NCI-H510A (cell line): ENCODE data around the gene CAPZA2.
"Not testable (repeated sequence)": the region's sequence is repeated elsewhere in the genome, so short reads cannot be mapped to it uniquely, and the experiment has no call there.

Experiments
- DNase-seq: peaks from one replicate; lab custom pipeline; 2025; lab: John Stamatoyannopoulos, UW

Gene CAPZA2

DNA sequence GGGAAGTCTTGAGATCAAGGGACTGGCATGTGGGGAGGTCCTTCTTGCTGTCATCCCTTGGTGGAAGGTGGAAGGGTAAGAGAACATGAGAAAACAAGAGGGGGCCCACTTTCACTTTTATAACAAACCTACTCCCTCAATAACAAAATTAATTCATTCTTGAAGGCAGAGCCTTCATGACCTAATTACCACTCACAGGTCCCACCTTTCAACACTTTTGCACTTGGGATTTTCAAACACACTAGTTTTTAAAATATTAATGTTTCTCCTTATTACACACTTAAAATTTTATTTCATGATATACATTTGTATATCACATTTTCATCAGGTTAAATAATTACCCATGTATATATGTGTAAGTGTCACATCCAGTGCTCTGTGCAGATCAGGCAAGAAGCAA, 93.0 kb downstream of the CAPZA2 start:
- no peak for DNase-seq

DNA sequence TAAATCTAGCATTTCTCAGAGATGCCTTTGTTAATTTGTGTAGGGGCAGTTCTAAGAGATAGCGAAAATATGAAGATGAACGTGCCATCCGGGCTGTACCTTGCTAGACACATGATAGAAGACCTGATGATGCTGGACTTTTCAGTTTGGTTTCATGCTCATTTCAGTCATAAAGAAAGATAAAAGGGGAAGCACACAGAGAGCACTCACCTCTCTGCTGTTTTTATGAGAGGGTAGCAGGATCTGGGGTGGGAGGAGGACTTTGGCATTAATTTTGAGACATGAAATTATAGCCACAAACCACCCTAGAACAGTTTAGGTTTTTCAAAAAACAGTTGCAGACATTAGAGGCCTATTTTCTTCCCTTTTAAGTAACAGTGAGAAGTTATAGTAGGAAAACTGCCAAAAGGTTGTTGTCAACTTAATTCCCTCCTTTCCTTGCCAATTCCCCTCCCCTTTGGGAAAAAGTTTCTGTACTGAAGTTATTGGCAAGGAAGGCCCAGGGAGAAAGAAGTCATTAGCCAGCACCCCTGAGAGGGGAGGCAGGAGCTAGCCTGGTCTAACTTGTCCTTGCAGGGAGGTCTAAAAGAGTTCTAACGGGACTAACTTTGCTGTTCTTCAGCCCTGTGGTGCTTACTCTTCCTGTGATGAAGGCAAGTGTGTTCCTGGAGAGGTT, 93.6 kb downstream of the CAPZA2 start:
- no peak for DNase-seq

DNA sequence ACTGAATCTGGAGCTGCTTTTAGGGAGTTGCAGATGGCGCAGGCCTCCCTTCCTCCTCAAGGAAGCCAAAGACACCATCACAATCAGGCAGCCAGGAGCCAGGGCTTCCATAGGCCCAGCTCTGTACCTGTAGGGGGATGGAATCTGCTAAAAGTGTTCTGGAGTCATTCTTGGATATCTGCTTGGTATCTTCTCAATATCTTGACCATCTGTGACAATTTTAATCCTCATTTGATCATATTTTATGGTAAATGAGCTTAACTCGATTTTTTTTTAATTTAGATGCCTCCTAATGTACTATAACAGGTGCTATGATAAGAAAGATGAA, 94.1 kb downstream of the CAPZA2 start:
- no peak for DNase-seq

DNA sequence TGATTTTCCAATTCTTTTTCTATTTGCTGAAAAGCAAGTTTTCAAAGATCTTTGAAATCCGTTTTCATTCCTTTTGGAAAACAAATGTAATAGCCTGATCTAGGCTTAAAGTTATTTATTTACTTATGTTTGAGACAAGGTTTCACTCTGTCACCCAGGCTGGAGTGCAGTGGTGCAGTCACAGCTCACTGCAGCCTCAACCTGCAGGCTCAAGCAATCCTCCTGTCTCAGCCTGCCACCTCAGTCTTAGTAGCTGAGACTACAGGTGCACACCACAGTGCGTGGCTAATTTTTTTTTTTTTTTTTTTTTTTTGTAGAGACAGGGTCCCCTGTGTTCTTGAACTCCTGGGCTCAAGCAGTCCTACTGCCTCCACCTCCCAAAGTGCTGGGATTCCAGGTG, 95.5 kb downstream of the CAPZA2 start:
- no peak for DNase-seq

DNA sequence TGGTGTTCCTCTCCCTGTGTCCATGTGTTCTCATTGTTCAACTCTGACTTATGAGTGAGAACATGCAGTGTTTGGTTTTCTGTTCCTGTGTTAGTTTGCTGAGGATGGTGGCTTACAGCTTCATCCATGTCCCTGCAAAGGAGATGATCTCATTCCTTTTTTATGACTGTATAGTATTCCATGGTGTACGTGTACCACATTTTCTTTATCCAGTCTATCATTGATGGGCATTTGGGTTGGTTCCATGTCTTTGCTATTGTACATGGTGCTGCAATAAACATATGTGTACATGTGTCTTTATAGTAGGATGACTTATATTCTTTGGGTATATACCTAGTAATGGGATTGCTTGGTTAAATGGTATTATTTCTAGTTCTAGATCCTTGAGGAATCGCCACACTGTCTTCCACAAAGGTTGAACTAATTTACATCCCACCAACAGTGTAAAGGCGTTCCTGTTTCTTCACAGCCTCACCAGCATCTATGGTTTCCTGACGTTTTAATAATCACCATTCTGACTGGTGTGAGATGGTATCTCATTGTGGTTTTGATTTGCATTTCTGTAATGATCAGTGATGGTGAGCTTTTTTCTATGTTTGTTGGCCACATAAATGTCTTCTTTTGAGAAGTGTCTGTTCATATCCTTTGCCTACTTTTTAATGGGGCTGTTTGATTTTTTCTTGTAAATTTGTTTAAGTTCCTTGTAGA, 99.7 kb downstream of the CAPZA2 start:
- not testable (repeated sequence) for DNase-seq

DNA sequence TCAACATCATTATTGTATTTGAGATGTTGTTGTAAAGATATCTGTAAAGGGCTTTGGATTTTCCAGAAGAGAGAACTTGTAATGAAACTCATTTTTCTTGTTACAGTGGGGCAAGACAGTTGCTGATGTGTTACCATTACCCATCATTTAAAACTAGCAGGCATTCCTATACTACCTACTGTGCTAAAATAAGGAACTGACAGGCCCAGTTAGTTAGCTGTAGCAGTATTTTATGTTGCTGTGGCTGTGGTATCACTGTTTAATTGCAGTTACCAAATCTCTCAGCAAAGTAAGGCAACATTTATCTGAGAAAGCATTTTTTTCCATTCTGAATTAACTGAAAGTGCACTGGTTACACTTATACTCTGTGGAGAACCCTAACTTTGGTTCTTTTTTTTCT, 100.8 kb downstream of the CAPZA2 start:
- DNase-seq, result no peak

DNA sequence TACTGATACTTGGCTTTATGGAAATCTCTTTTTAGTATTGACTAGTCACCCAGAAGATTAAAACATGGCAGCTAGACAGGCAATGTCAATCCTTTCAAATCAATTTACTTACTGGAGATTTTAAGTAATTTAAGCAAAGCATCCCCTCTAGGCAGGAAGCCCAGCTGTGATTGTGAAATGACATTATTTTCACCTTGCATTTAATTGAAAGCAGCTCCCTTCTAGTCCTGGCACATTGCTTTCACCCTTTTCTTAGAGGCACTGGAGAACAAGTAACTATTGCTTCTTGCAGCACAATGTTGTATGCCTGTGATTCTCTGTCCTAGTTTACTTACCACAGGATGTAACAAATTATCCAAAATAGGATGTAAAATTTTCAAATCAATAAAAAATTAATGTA, 104.2 kb downstream of the CAPZA2 start:
- no peak for DNase-seq

DNA sequence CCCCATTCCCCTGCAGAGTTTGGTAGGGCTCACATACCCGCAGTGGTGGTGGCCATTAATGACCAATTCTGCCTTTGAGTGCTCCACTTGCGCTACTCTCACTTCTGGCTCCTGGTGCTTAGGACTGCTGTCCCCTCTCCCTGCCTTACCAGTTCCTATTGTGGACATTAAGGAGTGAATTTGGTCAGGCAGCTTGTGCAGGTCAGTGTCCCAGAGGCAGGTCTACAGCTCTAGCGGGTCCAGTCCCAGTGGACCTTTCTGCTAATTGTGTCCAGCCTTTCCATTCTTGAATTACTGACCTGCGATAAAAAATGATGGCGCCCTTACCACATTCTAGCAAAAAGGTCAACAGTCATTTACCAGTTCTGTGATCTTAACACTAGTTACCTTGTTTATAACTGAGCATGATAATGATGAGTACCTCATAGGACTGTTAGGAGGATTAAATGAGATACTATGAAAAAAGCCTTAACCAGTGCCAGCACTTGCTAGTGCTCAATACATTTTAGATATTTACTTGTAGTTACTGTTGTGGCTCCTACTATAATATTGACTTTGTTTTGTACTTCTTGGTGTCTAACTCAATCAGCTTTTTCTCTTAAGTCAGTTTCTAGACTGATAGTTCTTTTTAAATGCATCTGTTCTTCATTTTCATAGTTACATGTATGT, 105.0 kb downstream of the CAPZA2 start:
- no peak for DNase-seq

DNA sequence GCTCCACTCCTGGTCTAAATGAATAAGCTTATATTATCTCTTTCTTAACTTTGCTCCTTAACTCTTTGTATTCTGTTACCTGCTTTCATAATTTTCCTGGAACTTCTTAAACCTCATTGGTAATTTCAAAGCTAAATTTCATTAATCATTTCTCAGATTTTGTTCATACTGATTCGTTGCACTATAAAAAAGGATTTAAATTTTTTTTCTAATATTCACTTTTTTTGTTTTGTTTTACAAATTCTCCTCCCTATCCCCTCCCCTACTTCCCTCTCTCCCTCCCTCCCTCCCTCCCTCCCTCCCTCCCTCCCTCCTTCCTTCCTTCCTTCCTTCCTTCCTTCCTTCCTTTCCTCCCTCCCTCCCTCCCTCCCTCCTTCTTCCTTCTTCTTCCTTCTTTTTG, 105.6 kb downstream of the CAPZA2 start:
- DNase-seq, result no peak

DNA sequence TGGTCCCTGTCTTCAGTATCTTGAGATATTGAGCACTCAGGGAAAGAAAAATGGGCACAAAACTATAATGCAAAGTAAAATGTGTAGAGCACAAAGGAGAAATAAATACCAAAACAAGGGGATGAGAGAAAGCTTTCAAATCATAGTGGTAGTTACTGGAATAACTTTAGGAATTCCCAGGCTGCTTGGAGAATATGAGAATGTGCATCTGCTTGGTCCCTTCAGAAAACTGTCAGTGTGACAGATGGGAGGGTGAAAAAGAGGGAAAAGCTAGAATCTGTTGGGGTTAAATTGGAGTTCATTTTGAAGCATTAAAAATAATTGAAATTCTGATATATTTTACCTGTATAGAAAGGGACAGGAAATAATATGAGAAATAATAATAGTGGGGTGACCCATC, 106.2 kb downstream of the CAPZA2 start:
- no peak for DNase-seq

DNA sequence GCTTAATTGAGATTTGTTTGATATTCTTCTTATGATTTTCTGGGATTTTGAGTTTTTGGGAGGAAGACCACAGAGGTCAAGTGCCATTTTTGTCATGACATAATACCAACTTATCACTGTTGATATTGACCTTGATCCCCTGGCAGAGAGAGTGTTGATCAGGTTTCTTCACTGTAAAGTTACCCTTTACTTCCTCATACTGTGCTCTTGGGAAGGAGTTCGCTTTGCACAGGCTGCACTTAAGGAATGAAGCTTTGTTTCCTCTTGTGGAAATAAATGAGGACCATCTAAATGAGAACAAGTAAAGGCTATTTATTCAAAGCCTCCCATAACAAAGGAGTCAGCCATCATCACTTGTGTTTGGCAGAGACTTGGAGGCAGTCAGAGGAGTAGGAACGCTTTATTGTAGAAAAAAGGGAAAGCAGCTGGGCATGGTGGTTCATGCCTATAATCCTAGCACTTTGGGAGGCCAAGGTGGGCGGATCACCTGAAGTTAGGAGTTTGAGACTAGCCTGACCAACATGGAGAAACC, 107.0 kb downstream of the CAPZA2 start:
- no peak for DNase-seq

DNA sequence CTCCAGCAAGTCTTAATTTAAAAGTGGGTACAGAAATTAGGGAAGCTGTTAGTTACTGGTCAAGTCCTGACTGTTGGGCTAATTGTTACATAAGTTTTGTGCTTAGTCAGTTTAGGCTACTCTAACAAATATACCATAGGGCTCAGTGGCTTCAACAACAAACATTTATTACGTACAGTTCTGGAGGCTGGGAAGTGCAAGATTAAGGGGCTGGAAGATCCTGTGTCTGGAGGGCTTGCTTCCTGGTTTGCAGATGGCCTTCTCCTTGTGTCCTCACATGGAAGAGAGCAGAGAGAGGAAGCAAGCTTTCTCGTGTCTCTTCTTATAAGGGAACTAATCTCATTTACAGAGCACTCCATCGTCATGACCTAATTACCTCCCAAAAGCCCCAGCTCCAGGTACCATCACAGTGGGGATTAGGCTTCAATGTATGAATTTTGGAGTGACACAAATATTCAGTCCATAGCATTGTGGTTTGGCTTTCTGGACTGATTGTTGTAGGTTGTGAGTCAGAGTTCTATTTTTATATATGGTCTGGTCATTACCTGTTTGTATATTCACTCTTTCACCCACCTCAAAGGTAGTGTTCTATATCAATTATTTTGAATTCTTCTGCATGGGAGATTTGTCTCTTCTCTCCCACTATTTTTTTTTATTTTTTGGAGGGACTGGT, 108.0 kb downstream of the CAPZA2 start:
- DNase-seq, result no peak

DNA sequence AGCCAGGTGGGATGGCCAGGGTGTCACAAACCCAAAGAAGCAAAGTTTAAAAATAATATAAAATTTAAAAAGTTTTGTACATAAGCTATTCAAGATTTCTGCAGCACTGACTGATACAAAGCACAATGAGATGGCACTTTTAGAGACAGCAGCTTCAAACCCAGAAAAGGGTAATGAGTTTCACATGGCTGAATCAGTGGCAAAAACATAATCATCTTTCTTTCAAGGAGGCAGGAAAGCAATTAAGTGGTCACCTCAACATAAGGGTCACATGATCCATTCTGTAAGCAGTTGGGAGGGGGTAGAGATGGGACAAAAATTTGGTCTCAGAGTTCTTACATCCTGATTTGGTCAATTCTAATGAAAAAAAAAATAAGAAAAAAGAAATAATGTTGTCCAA, 108.8 kb downstream of the CAPZA2 start:
- DNase-seq, result not testable (repeated sequence)
